Tibial artery (tissue), 4 donors: ENCODE results near the gene DOLK.

Experiments used
- DNase-seq, 2 donors: peaks; one replicate each; pipeline ENCODE4 v3.0.0-alpha.2; 2019
- H3K27ac ChIP-seq, 2 donors: fragments of 200-600 bp; sonication (generic) in 1 of 2; 1 replicate in 1 of 2; 2 replicates in 1 of 2; pipeline ENCODE4 v1.5.1; 2018 to 2019; ENCODE audit warnings: mild to moderate bottlenecking in 1 of 2
- H3K27me3 ChIP-seq, 2 donors: fragments of 200-600 bp; sonication (generic) in 1 of 2; one replicate each; pipeline versions ENCODE4 v1.5.1 to v1.6.0; 2016 to 2019
- H3K36me3 ChIP-seq, 3 donors: fragments of 200-600 bp; sonication (generic) in 2 of 3; one replicate each; pipeline ENCODE4 v1.5.1; 2016 to 2019; ENCODE audit warnings: mild to moderate bottlenecking in 2 of 3
- H3K4me1 ChIP-seq, 4 donors: fragments of 200-600 bp; sonication (generic) in 2 of 4; 1 replicate in 3 of 4; 2 replicates in 1 of 4; pipeline ENCODE4 v1.5.1; 2016 to 2019
- H3K4me3 ChIP-seq, 2 donors: fragments of 200-600 bp; sonication (generic) in 1 of 2; 1 replicate in 1 of 2; 2 replicates in 1 of 2; pipeline ENCODE4 v1.5.1; 2018 to 2019; ENCODE audit warnings: mild to moderate bottlenecking in 2 of 2
- H3K9me3 ChIP-seq, 3 donors: fragments of 200-600 bp; sonication (generic) in 1 of 3; one replicate each; pipeline ENCODE4 v1.5.1; 2016 to 2019
- CTCF ChIP-seq, 2 experiments: fragments of 200-600 bp in 1 of 2; fragments of 450-650 bp in 1 of 2; IDR thresholded peaks; one replicate each; pipeline ENCODE4 v1.5.1; 2017 to 2019; ENCODE audit warnings: antibody characterized with exemption in 2 of 2, mild to moderate bottlenecking in 1 of 2, moderate library complexity in 1 of 2
- intact Hi-C: fragments of 100-400 bp; cut with DNase I; formaldehyde crosslinking; loops from one replicate; pipeline ENCODE4 v1.15.0; 2023; ENCODE audit warnings: low total_unique reads

The DOLK gene

GRCh38 chr9:128940271-128940921 lies 7.0 kb downstream of the DOLK start:
- H3K4me3 ChIP-seq = no peak overlapping the region
- no peaks in the 10 kb centered on the region for H3K9me3 ChIP-seq
- H3K36me3 ChIP-seq = peaks cover 0 to 76% (median 5%) of the 10 kb centered on the region in 3 donors
- TF ChIP-seq CTCF (IDR thresholded peaks at IDR 0.05) = no peak
- peak in 1 of 2 donors; percentile 54 for DNase-seq
- no peak overlapping the region for H3K27ac ChIP-seq
- H3K27me3 ChIP-seq = no peaks in the 10 kb centered on the region
- intact Hi-C loops = no loop called here
- H3K4me1 ChIP-seq = peaks cover 0 to 5% (median 0%) of the 10 kb centered on the region in 4 donors

- no peak for TF ChIP-seq CTCF (IDR thresholded peaks at IDR 0.05)
- Histone ChIP-seq H3K27me3 (no peaks in the 10 kb centered on the region), H3K9me3 (no peaks in the 10 kb centered on the region), H3K36me3 (peaks cover 0 to 70% (median 11%) of the 10 kb centered on the region in 3 donors), H3K27ac (no peak overlapping the region), H3K4me3 (no peak overlapping the region), H3K4me1 (no peaks in the 10 kb centered on the region)
- DNase-seq = peak in 1 of 2 donors; percentile 42
- intact Hi-C loops = no loop called here
Observed at GRCh38 chr9:128937310-128938165, 9.9 kb downstream of the DOLK start.

GRCh38 chr9:128936171-128936865 lies 11.1 kb downstream of the DOLK start:
- DNase-seq = peak in 1 of 2 donors; percentile 59
- no peak for TF ChIP-seq CTCF (IDR thresholded peaks at IDR 0.05)
- no peak overlapping the region for H3K27ac ChIP-seq

GRCh38 chr9:128933731-128934130 lies 13.7 kb downstream of the DOLK start:
- H3K9me3 ChIP-seq = no peaks in the 10 kb centered on the region
- intact Hi-C loops = loop anchor here (5.0 kb wide), 1 partner anchor 86 kb away; no protein-coding TSS in a partner anchor
- no peaks in the 10 kb centered on the region for H3K27me3 ChIP-seq
- no peak overlapping the region for H3K27ac ChIP-seq
- TF ChIP-seq CTCF (IDR thresholded peaks at IDR 0.05) = no peak
- no peaks in the 10 kb centered on the region for H3K4me1 ChIP-seq
- H3K36me3 ChIP-seq = peaks cover 0 to 44% (median 7%) of the 10 kb centered on the region in 3 donors
- peak in 1 of 2 donors; percentile 31 for DNase-seq
- no peak overlapping the region for H3K4me3 ChIP-seq

More at GRCh38 chr9:128936171-128936865, 11.1 kb downstream of the DOLK start:
- Histone ChIP-seq H3K9me3 (no peaks in the 10 kb centered on the region), H3K36me3 (peaks cover 0 to 58% (median 7%) of the 10 kb centered on the region in 3 donors), H3K4me3 (no peak overlapping the region), H3K27me3 (no peaks in the 10 kb centered on the region), H3K4me1 (no peaks in the 10 kb centered on the region)
- intact Hi-C loops = no loop called here

- TF ChIP-seq CTCF (IDR thresholded peaks at IDR 0.05) = no peak
- intact Hi-C loops = loop anchor here (2.0 kb wide), 1 partner anchor 67 kb away; no protein-coding TSS in a partner anchor
- no peak overlapping the region for H3K4me3 ChIP-seq
- H3K4me1 ChIP-seq = peaks cover 0 to 12% (median 4%) of the 10 kb centered on the region in 4 donors
- no peak for DNase-seq
- H3K27me3 ChIP-seq = no peaks in the 10 kb centered on the region
- H3K36me3 ChIP-seq = peaks cover 0 to 34% (median 7%) of the 10 kb centered on the region in 3 donors
- no peaks in the 10 kb centered on the region for H3K9me3 ChIP-seq
- no peak overlapping the region for H3K27ac ChIP-seq
Observed at GRCh38 chr9:128929560-128929959, 17.8 kb downstream of the DOLK start.
